Liver (tissue), 3 donors: ENCODE data around the gene KIFBP.

Experiments
- ATF3 ChIP-seq: IDR thresholded peaks from 2 replicates; pipeline ENCODE4 v1.6.1; 2016; ENCODE audit warnings: antibody characterized with exemption
- CTCF ChIP-seq: fragments of 150-350 bp; IDR thresholded peaks from 2 replicates; pipeline ENCODE4 v1.5.1; 2017; ENCODE audit warnings: improper control_type of control experiment, low read depth, low read length; ENCODE audit not compliant: missing input control
- EGR1 ChIP-seq, 2 donors: IDR thresholded peaks; 2 replicates each; pipeline ENCODE4 v1.6.1; 2016 to 2018; ENCODE audit warnings: antibody characterized with exemption in 2 of 2, low read depth in 2 of 2
- GABPA ChIP-seq, 2 donors: IDR thresholded peaks in 1 of 2; conservative IDR thresholded peaks in 1 of 2; 2 replicates each; pipeline ENCODE4 v1.6.1; 2016; ENCODE audit warnings: antibody characterized with exemption in 2 of 2, mild to moderate bottlenecking in 1 of 2, moderate library complexity in 1 of 2
- JUND ChIP-seq, 2 donors: IDR thresholded peaks; 2 replicates each; pipeline ENCODE4 v1.6.1; 2016; ENCODE audit warnings: antibody characterized with exemption in 2 of 2
- MAX ChIP-seq: IDR thresholded peaks from 2 replicates; pipeline ENCODE4 v1.6.1; 2016; ENCODE audit warnings: antibody characterized with exemption
- RAD21 ChIP-seq, 2 donors: IDR thresholded peaks; 2 replicates each; pipeline ENCODE4 v1.6.1; 2016; ENCODE audit warnings: antibody characterized with exemption in 2 of 2, mild to moderate bottlenecking in 2 of 2
- REST ChIP-seq: IDR thresholded peaks from 2 replicates; pipeline ENCODE4 v1.6.1; 2016; ENCODE audit warnings: antibody characterized with exemption, mild to moderate bottlenecking
- TAF1 ChIP-seq: conservative IDR thresholded peaks from 2 replicates; pipeline ENCODE4 v1.6.1; 2016; ENCODE audit warnings: antibody characterized with exemption, mild to moderate bottlenecking
- YY1 ChIP-seq: IDR thresholded peaks from 2 replicates; pipeline ENCODE4 v1.6.1; 2016; ENCODE audit warnings: antibody characterized with exemption, mild to moderate bottlenecking
- ZBTB33 ChIP-seq: IDR thresholded peaks from 2 replicates; pipeline ENCODE4 v1.6.1; 2016; ENCODE audit warnings: antibody characterized with exemption
- donor health status: healthy.
- donor health status: healthy.

GRCh38 chr10:69037489-69037888 is 48.9 kb downstream of the KIFBP start:
- TF ChIP-seq TAF1 (no peak), CTCF (no peak), JUND (IDR thresholded peaks at IDR 0.05) (no peak), EGR1 (IDR thresholded peaks at IDR 0.05; ENCODE audit: low read depth in 2 of 2) (no peak), ZBTB33 (no peak), YY1 (no peak), RAD21 (IDR thresholded peaks at IDR 0.05) (no peak), ATF3 (no peak), GABPA (IDR thresholded peaks at IDR 0.05 in 1 of 2, conservative IDR thresholded peaks at IDR 0.05 in 1 of 2) (no peak), MAX (no peak), REST (no peak)
